Ectodermal cell (in vitro differentiated cells): Measurements from ENCODE around the gene ATP8A1.

Source experiments
- H3K27ac ChIP-seq: 2 replicates; pipeline ENCODE4 v1.7.0; 2013; ENCODE audit warnings: mild to moderate bottlenecking, low read depth, low read length; ENCODE audit not compliant: insufficient read depth, poor library complexity, severe bottlenecking
- H3K27me3 ChIP-seq: 2 replicates; pipeline ENCODE4 v1.7.0; 2013; ENCODE audit warnings: mild to moderate bottlenecking, low read length; ENCODE audit not compliant: insufficient read depth, control insufficient read depth, poor library complexity, severe bottlenecking
- H3K36me3 ChIP-seq: one replicate; pipeline ENCODE4 v1.7.0; 2013; ENCODE audit warnings: low read length; ENCODE audit not compliant: control insufficient read depth, insufficient read depth
- H3K4me1 ChIP-seq: one replicate; pipeline ENCODE4 v1.7.0; 2013; ENCODE audit warnings: low read length; ENCODE audit not compliant: control insufficient read depth, insufficient read depth
- H3K4me3 ChIP-seq: 2 replicates; pipeline ENCODE4 v1.7.0; 2013; ENCODE audit warnings: low read depth, low read length, control low read depth; ENCODE audit not compliant: insufficient read depth
- H3K9me3 ChIP-seq: 2 replicates; pipeline ENCODE4 v1.7.0; 2013; ENCODE audit warnings: mild to moderate bottlenecking, low read length, moderate library complexity; ENCODE audit not compliant: control insufficient read depth
- WGBS, 2 experiments: methylation state at CpG; one replicate each; pipeline ENCODE4 v1.1.7; 2013; ENCODE audit warnings: missing lambda C conversion rate in 2 of 2; 5-methylcytosine and 5-hydroxymethylcytosine counted together

ATP8A1 gene

DNA sequence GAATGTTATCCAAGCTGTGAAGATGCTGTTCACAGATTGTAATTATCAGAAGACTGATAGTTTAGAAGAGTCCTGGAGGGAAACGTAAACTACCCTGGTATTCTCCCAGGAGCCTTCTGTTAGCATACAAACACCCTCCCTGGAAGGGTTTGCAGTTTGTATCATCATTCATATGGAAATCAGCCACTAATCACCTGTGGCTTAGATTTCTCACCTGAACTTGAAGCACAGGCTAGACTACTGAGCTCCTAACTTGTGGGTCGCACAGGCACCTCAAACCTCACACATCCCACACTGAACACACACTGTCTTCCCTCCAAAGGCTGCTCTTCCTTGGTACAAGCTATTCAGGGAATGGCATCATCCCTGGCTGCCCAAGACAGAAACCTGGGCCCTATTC is 228.9 kb downstream of the ATP8A1 start:
- Histone ChIP-seq H3K4me3 (no peak overlapping the region), H3K36me3 (no peaks in the 10 kb centered on the region), H3K4me1 (no peaks in the 10 kb centered on the region), H3K27me3 (no peaks in the 10 kb centered on the region), H3K27ac (no peak overlapping the region), H3K9me3 (no peaks in the 10 kb centered on the region)
- WGBS, 2 experiments, result 57 to 60% methylated on average over 2 of the region's 2 CpGs

- Histone ChIP-seq H3K4me3 (no peak overlapping the region), H3K9me3 (no peaks in the 10 kb centered on the region), H3K36me3 (no peaks in the 10 kb centered on the region), H3K4me1 (no peaks in the 10 kb centered on the region), H3K27ac (no peak overlapping the region), H3K27me3 (no peaks in the 10 kb centered on the region)
- WGBS, 2 experiments, result 61 to 64% methylated on average over 17 of the region's 19 CpGs
These were observed 231.5 kb downstream of the ATP8A1 start for GRCh38 chr4:42425146-42426065.

DNA sequence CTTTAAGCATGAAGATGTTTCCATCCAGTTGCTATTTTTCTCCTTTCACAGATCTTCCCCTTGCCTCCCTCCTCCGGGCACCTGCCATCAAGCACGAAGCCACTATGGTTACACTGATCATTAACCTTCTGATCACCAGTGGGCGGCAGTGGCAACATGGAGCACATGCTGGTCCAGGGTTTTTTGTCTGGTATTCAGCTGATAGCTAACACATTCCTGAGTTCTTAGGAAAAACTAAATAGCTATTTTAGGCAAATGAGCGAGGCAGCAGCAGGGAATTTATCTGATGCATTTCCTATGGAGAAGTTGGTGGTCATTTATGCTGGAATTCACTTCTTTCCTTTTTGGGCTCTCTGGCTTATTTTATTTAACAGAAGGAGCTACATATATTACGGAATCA is 236.8 kb downstream of the ATP8A1 start:
- WGBS, 2 experiments, result 81 to 82% methylated on average over 5 of the region's 5 CpGs
- Histone ChIP-seq H3K4me3 (no peak overlapping the region), H3K9me3 (no peaks in the 10 kb centered on the region), H3K27me3 (no peaks in the 10 kb centered on the region), H3K27ac (no peak overlapping the region), H3K4me1 (peaks cover 6% of the 10 kb centered on the region), H3K36me3 (no peaks in the 10 kb centered on the region)

DNA sequence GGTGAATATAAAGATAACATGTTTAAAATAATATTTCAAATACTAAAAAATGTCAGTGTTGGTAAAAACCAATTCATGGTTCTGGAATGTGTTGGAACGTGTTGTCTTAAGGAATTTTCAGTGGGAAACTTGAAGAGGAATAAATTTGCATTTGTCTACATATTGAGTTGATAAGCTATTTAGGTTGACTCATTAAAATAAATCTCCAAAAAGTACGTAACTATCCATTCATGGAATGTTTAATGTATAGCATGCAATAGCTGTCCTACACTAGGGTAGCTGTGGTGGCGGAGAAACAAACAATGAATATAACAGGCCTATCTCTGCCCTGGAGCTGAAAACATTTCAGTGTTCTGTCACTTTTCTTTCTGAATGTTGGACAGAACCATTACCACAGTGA is 239.4 kb downstream of the ATP8A1 start:
- peaks cover 6% of the 10 kb centered on the region for H3K4me1 ChIP-seq
- no peak overlapping the region for H3K4me3 ChIP-seq
- H3K9me3 ChIP-seq, result no peaks in the 10 kb centered on the region
- WGBS, 2 experiments, result 94 to 100% methylated on average over 3 of the region's 3 CpGs
- H3K36me3 ChIP-seq, result no peaks in the 10 kb centered on the region
- H3K27ac ChIP-seq, result no peak overlapping the region
- H3K27me3 ChIP-seq, result no peaks in the 10 kb centered on the region

DNA sequence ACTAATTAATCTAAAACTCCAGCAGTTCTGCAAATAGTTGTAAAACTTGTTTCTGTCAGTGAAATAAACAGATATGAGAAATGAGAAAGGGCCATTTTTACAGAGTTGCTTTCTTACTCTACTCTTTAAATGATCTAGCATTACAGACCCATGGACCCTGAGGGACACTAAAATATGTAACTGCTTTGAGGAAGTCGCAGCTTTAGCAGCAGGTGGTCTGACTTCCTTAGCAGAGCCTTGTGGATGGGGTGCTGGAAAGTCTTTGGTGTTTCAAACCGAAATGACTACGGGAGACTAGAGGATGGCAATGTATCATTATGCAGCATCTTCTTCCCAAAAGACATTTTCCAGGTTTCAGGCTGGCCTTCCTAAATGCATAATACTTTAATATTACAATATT is 240.9 kb downstream of the ATP8A1 start:
- Histone ChIP-seq H3K4me1 (peaks cover 6% of the 10 kb centered on the region), H3K9me3 (no peaks in the 10 kb centered on the region), H3K27ac (no peak overlapping the region), H3K4me3 (no peak overlapping the region), H3K36me3 (no peaks in the 10 kb centered on the region), H3K27me3 (no peaks in the 10 kb centered on the region)
- 54 to 59% methylated on average over 2 to 3 of the region's 3 CpGs for WGBS, 2 experiments

- no peaks in the 10 kb centered on the region for H3K36me3 ChIP-seq
- H3K4me1 ChIP-seq, result peaks cover 6% of the 10 kb centered on the region
- no peaks in the 10 kb centered on the region for H3K27me3 ChIP-seq
- H3K9me3 ChIP-seq, result no peaks in the 10 kb centered on the region
- H3K4me3 ChIP-seq, result no peak overlapping the region
- H3K27ac ChIP-seq, result no peak overlapping the region
- no CpG with 5 or more reads among the region's 1 CpG for WGBS, 2 experiments
These were observed 241.6 kb downstream of the ATP8A1 start for GRCh38 chr4:42415281-42415680.

- no peak overlapping the region for H3K4me3 ChIP-seq
- WGBS, 2 experiments, result 88 to 89% methylated on average over 2 of the region's 2 CpGs
- H3K27ac ChIP-seq, result no peak overlapping the region
- H3K9me3 ChIP-seq, result no peaks in the 10 kb centered on the region
- peaks cover 6% of the 10 kb centered on the region for H3K4me1 ChIP-seq
- H3K27me3 ChIP-seq, result no peaks in the 10 kb centered on the region
- no peaks in the 10 kb centered on the region for H3K36me3 ChIP-seq
These were observed 244.7 kb downstream of the ATP8A1 start for GRCh38 chr4:42412251-42412650.

- H3K4me3 ChIP-seq, result no peak overlapping the region
These were observed 245.1 kb downstream of the ATP8A1 start for GRCh38 chr4:42411803-42412202.

DNA sequence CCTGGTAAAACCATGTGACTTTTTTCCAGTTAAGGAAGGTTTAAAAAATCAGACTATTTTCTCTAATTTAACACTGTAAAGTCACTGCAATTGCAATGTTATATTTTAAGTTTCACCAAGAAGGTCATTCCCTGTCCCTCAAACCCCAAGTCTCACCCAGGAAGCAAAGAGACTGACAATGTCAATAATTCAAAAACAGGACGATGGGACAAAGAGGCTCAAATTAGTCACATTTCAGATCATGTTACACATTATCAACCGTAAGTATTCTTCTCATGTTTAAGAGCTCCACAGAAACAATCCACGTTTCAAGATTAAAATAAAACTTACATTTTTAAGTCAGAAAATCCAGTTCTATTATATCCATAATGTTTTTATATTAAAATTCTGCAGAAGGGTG is 246.5 kb downstream of the ATP8A1 start:
- 81 to 90% methylated on average over 3 of the region's 3 CpGs for WGBS, 2 experiments
- Histone ChIP-seq H3K36me3 (no peaks in the 10 kb centered on the region), H3K27me3 (no peaks in the 10 kb centered on the region), H3K9me3 (no peaks in the 10 kb centered on the region), H3K27ac (no peak overlapping the region), H3K4me3 (no peak overlapping the region), H3K4me1 (no peaks in the 10 kb centered on the region)

More at GRCh38 chr4:42411803-42412202, 245.1 kb downstream of the ATP8A1 start:
- Histone ChIP-seq H3K27ac (no peak overlapping the region), H3K4me1 (peaks cover 6% of the 10 kb centered on the region), H3K9me3 (no peaks in the 10 kb centered on the region), H3K36me3 (no peaks in the 10 kb centered on the region), H3K27me3 (no peaks in the 10 kb centered on the region)
- 92 to 95% methylated on average over 4 of the region's 4 CpGs for WGBS, 2 experiments

GRCh38 chr4:42404001-42404400 is 252.9 kb downstream of the ATP8A1 start:
- H3K36me3 ChIP-seq, result no peaks in the 10 kb centered on the region
- H3K4me3 ChIP-seq, result no peak overlapping the region
- no peaks in the 10 kb centered on the region for H3K9me3 ChIP-seq
- H3K27ac ChIP-seq, result no peak overlapping the region
- peaks cover 4% of the 10 kb centered on the region for H3K4me1 ChIP-seq
- WGBS, 2 experiments, result 73 to 77% methylated on average over 6 of the region's 6 CpGs
- peaks cover 26% of the 10 kb centered on the region for H3K27me3 ChIP-seq
